Natural killer cell (primary cell): ENCODE data around the gene DIAPH2. TPM values are rescaled to one million over a fixed set of nuclear protein-coding genes. Genes with fewer than 3 reads are reported as not detected.

Experiments used
- ATAC-seq, 3 donors: fragments of 150-1000 bp in 2 of 3; fragments of 200-7000 bp in 1 of 3; cut with Tn5 transposase; 1 replicate in 1 of 3; 2 replicates in 2 of 3; pipeline ENCODE4 v1.10.0; 2021; ENCODE audit warnings: mild to moderate bottlenecking in 2 of 3, moderate library complexity in 2 of 3
- DNase-seq, 2 donors: peaks; one replicate each; pipeline versions ENCODE4 v3.0.0 to v3.0.0-alpha.2; 2013 to 2021; ENCODE audit warnings: mixed read lengths in 1 of 2
- H3K27ac ChIP-seq: one replicate; pipeline ENCODE4 v1.5.1; 2013; ENCODE audit warnings: mild to moderate bottlenecking, low read length
- H3K27me3 ChIP-seq: one replicate; pipeline ENCODE4 v1.6.1; 2013; ENCODE audit warnings: low read length; ENCODE audit not compliant: control insufficient read depth, insufficient read depth
- H3K36me3 ChIP-seq: one replicate; pipeline ENCODE4 v1.6.1; 2013; ENCODE audit warnings: low read length; ENCODE audit not compliant: control insufficient read depth, insufficient read depth
- H3K4me1 ChIP-seq: one replicate; pipeline ENCODE4 v1.6.1; 2013; ENCODE audit warnings: low read length; ENCODE audit not compliant: control insufficient read depth, insufficient read depth
- H3K4me3 ChIP-seq: one replicate; pipeline ENCODE4 v1.5.1; 2013; ENCODE audit warnings: low read length
- H3K9me3 ChIP-seq: one replicate; pipeline ENCODE4 v1.6.1; 2013; ENCODE audit warnings: low read length; ENCODE audit not compliant: control insufficient read depth, insufficient read depth
- H3K27ac Mint-ChIP-seq, 2 donors: one replicate each; pipeline ENCODE4 v1.8.0; 2022; ENCODE audit warnings: mild to moderate bottlenecking in 2 of 2, mixed read lengths in 2 of 2, moderate library complexity in 1 of 2
- H3K27me3 Mint-ChIP-seq, 2 donors: one replicate each; pipeline ENCODE4 v1.8.0; 2022; ENCODE audit warnings: low read depth in 2 of 2, mixed read lengths in 2 of 2
- H3K36me3 Mint-ChIP-seq: one replicate; pipeline ENCODE4 v1.8.0; 2022; ENCODE audit warnings: mixed read lengths
- H3K4me1 Mint-ChIP-seq, 2 donors: one replicate each; pipeline ENCODE4 v1.8.0; 2022; ENCODE audit warnings: mixed read lengths in 2 of 2
- H3K4me3 Mint-ChIP-seq: one replicate; pipeline ENCODE4 v1.8.0; 2022; ENCODE audit warnings: mild to moderate bottlenecking, moderate library complexity, mixed read lengths
- H3K9me3 Mint-ChIP-seq, 2 donors: one replicate each; pipeline ENCODE4 v1.8.0; 2022; ENCODE audit warnings: mixed read lengths in 2 of 2
- WGBS: methylation state at CpG from one replicate; pipeline ENCODE4 v1.1.7; 2013; ENCODE audit warnings: missing lambda C conversion rate; ENCODE audit not compliant: insufficient coverage; 5-methylcytosine and 5-hydroxymethylcytosine counted together
- intact Hi-C: fragments of 100-400 bp; cut with micrococcal nuclease; formaldehyde crosslinking; loops from one replicate; pipeline ENCODE4 v1.14.2; 2022
- total RNA-seq, 4 donors: library from RNA; stranded (reverse); fragments of 120-200 nt in 1 of 4; gene quantifications; one replicate each; pipeline versions ENCODE4 v1.2.3 to v1.2.4, GENCODE V29; 2013 to 2022
- TF ChIP-seq, protein P1 (sequence below): fragments of 200-600 bp; IDR thresholded peaks from one replicate; pipeline ENCODE4 v1.8.0; 2022; ENCODE audit warnings: antibody characterized with exemption

Gene DIAPH2
- total RNA-seq, 3 donors from 2014 or later (not counting 1 experiment from before 2014, with no cell fraction given) = 17.0 to 18.2 (median 17.0) TPM

DNA sequence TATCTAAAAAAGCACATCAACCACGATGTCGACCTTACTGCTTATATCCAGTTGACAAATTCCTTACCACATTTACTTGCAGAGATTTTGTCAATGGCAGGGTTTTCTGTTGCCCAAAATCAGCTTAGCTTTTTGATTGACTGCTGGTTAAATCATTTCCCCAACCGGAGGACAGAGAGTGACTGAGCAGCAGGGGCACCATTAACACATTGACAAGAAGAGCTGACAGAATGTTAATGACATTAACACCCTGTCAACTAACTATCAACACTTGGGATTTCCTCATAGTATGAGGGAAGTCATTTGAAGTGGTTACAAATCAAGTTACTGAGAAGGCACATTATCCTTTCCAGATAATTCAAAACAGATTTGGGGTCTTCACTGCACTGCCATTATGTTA lies 567.5 kb downstream of the DIAPH2 start:
- Mint-ChIP-seq H3K9me3 (no peaks in the 10 kb centered on the region), H3K4me1 (no peaks in the 10 kb centered on the region), H3K27me3 (no peaks in the 10 kb centered on the region), H3K27ac (no peak overlapping the region), H3K36me3 (no peaks in the 10 kb centered on the region), H3K4me3 (no peak overlapping the region)
- ATAC-seq (no peak), DNase-seq (no peak)
- no peaks in the 10 kb centered on the region for H3K9me3 ChIP-seq
- H3K4me1 ChIP-seq = no peaks in the 10 kb centered on the region
- no peaks in the 10 kb centered on the region for H3K36me3 ChIP-seq
- TF ChIP-seq, protein P1, sequence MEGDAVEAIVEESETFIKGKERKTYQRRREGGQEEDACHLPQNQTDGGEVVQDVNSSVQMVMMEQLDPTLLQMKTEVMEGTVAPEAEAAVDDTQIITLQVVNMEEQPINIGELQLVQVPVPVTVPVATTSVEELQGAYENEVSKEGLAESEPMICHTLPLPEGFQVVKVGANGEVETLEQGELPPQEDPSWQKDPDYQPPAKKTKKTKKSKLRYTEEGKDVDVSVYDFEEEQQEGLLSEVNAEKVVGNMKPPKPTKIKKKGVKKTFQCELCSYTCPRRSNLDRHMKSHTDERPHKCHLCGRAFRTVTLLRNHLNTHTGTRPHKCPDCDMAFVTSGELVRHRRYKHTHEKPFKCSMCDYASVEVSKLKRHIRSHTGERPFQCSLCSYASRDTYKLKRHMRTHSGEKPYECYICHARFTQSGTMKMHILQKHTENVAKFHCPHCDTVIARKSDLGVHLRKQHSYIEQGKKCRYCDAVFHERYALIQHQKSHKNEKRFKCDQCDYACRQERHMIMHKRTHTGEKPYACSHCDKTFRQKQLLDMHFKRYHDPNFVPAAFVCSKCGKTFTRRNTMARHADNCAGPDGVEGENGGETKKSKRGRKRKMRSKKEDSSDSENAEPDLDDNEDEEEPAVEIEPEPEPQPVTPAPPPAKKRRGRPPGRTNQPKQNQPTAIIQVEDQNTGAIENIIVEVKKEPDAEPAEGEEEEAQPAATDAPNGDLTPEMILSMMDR = no peak
- intact Hi-C loops = no loop called here
- 92% methylated on average over 3 of the region's 3 CpGs for WGBS
- no peak overlapping the region for H3K4me3 ChIP-seq
- no peaks in the 10 kb centered on the region for H3K27me3 ChIP-seq
- no peak overlapping the region for H3K27ac ChIP-seq

DNA sequence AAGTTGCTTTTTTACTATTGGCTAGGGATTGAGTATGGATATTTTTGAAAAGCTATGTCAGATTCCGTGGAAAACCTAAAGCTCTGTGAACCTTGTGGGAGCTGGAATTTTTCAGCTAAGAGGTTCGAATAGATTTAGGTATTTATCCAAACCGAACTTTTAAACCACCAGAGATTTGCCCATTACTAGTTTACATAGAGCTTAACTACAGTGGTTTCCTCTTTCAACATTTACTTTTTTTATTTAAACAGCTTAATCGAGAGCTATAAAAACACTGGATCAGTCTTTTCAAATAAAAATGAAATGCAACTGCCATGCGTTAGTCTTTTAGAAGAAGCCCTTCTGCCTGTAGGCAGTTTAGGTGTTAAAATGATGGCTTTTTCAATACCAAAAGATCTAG lies 576.0 kb downstream of the DIAPH2 start:
- TF ChIP-seq, protein P1 = no peak
- Mint-ChIP-seq H3K36me3 (no peaks in the 10 kb centered on the region), H3K4me3 (no peak overlapping the region), H3K4me1 (no peaks in the 10 kb centered on the region), H3K27me3 (no peaks in the 10 kb centered on the region), H3K9me3 (no peaks in the 10 kb centered on the region), H3K27ac (no peak overlapping the region)
- no peaks in the 10 kb centered on the region for H3K36me3 ChIP-seq
- no peak overlapping the region for H3K27ac ChIP-seq
- ATAC-seq (no peak), DNase-seq (no peak)
- no peak overlapping the region for H3K4me3 ChIP-seq
- WGBS = 86% methylated on average over 4 of the region's 5 CpGs
- intact Hi-C loops = no loop called here
- no peaks in the 10 kb centered on the region for H3K9me3 ChIP-seq
- H3K4me1 ChIP-seq = no peaks in the 10 kb centered on the region
- H3K27me3 ChIP-seq = no peaks in the 10 kb centered on the region

DNA sequence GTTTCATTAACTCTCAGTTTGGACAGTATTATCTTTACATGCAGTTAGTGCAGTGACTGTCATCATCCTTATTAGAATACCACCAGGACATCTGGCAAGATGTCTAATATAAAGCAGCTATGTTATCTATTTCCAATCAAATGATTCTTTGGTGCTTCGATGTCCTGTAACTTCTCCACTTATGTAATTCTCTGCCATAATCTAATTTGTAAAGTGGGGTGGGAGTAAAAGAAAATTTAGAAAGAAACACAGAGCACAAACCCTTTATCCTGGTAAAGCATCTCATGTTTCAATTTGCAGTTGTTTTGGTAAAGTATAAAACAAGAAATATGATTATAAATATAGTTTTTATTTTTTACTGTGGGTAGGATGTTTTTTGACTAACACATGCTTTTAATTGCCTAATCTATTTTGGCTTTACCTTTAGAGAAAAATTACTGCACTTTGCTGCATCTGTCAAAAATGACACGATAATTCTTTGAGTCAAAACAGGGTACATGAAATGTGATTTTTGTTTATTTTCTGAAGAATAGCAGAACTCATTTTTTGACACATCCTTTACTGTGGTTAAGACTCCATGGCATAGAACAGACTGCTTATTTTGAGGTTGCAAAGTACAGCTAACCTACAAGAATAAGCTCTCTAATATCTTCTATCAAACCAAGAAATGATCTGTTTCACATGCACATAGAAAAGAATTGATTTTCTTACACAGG lies 581.9 kb downstream of the DIAPH2 start:
- H3K27me3 Mint-ChIP-seq = no peaks in the 10 kb centered on the region
- TF ChIP-seq, protein P1 = no peak
- no peaks in the 10 kb centered on the region for H3K36me3 ChIP-seq
- no peaks in the 10 kb centered on the region for H3K9me3 Mint-ChIP-seq
- no peaks in the 10 kb centered on the region for H3K27me3 ChIP-seq
- no peak overlapping the region for H3K4me3 ChIP-seq
- H3K27ac Mint-ChIP-seq = no peak overlapping the region
- intact Hi-C loops = no loop called here
- H3K4me3 Mint-ChIP-seq = no peak overlapping the region
- DNase-seq = no peak
- H3K27ac ChIP-seq = no peak overlapping the region
- no peaks in the 10 kb centered on the region for H3K4me1 ChIP-seq
- no peaks in the 10 kb centered on the region for H3K36me3 Mint-ChIP-seq
- H3K9me3 ChIP-seq = no peaks in the 10 kb centered on the region
- WGBS = 100% methylated on average over 1 of the region's 2 CpGs
- H3K4me1 Mint-ChIP-seq = no peaks in the 10 kb centered on the region
- no peak for ATAC-seq
